Measurements from ENCODE around the gene CD151. TPM values are rescaled to one million over a fixed set of nuclear protein-coding genes. Genes with fewer than 3 reads are reported as not detected.
A peak's percentile ranks its signal among the peaks of the same experiment; 100 is the strongest.

The CD151 gene
- total RNA-seq, 1 experiment from 2014 or later = 127 TPM

- TF ChIP-seq CTCF (conservative IDR thresholded peaks at IDR 0.05; ENCODE audit: low read depth, low read length) (no peak), EZH2 (IDR thresholded peaks at IDR 0.05; ENCODE audit: borderline replicate concordance, low read depth, low read length, poor library complexity, severe bottlenecking) (no peak)
- CTCF ChIA-PET = interaction anchor here (0.6 kb wide), 1 partner anchor 15 kb away, joined by 3 read pairs; no protein-coding TSS in a partner anchor
- peak overlapping the region; percentile 89 for H3K27ac ChIP-seq (ENCODE audit: low read depth, low read length, poor library complexity, severe bottlenecking)
These were observed 36.9 kb upstream of the CD151 start for GRCh38 chr11:795634-796564.

GRCh38 chr11:796565-797295 is 36.0 kb upstream of the CD151 start:
- ChIA-PET POLR2A (ENCODE audit: low non-redundant PET) (no interaction called here), CTCF (interaction anchor here (0.6 to 0.7 kb wide), 2 partner anchors 13 to 16 kb away, joined by 3 read pairs; no protein-coding TSS in a partner anchor)
- TF ChIP-seq CTCF (conservative IDR thresholded peaks at IDR 0.05; ENCODE audit: low read depth, low read length) (no peak), EZH2 (IDR thresholded peaks at IDR 0.05; ENCODE audit: borderline replicate concordance, low read depth, low read length, poor library complexity, severe bottlenecking) (no peak)
- Histone ChIP-seq H3K36me3 (ENCODE audit: insufficient read depth, low read length, poor library complexity, severe bottlenecking) (peaks cover 16% of the 10 kb centered on the region), H3K27ac (ENCODE audit: low read depth, low read length, poor library complexity, severe bottlenecking) (peak overlapping the region; percentile 89), H3K27me3 (replicated peaks; ENCODE audit: insufficient read depth, low read depth, low read length, poor library complexity) (no peaks in the 10 kb centered on the region), H3K9me3 (ENCODE audit: low read depth, low read length, poor library complexity, severe bottlenecking) (no peaks in the 10 kb centered on the region), H3K4me3 (ENCODE audit: low read depth, low read length, poor library complexity, severe bottlenecking) (peak overlapping the region; percentile 75), H3K4me1 (ENCODE audit: insufficient read depth, low read length, poor library complexity, severe bottlenecking) (peaks cover 7% of the 10 kb centered on the region)
- intact Hi-C loops (cut with micrococcal nuclease; ENCODE audit: unreplicated experiment) = no loop called here
- BruUV-seq (replicated peaks) = no TSS peak
- no peak for DNase-seq (ENCODE audit: low spot score)

More at GRCh38 chr11:795634-796564, 36.9 kb upstream of the CD151 start:
- BruUV-seq (replicated peaks) = no TSS peak
- Histone ChIP-seq H3K9me3 (ENCODE audit: low read depth, low read length, poor library complexity, severe bottlenecking) (no peaks in the 10 kb centered on the region), H3K36me3 (ENCODE audit: insufficient read depth, low read length, poor library complexity, severe bottlenecking) (peaks cover 12% of the 10 kb centered on the region), H3K4me1 (ENCODE audit: insufficient read depth, low read length, poor library complexity, severe bottlenecking) (peaks cover 7% of the 10 kb centered on the region), H3K27me3 (replicated peaks; ENCODE audit: insufficient read depth, low read depth, low read length, poor library complexity) (no peaks in the 10 kb centered on the region), H3K4me3 (ENCODE audit: low read depth, low read length, poor library complexity, severe bottlenecking) (peak overlapping the region; percentile 75)
- intact Hi-C loops (cut with micrococcal nuclease; ENCODE audit: unreplicated experiment) = no loop called here
- DNase-seq (ENCODE audit: low spot score) = peak; percentile 83
- POLR2A ChIA-PET (ENCODE audit: low non-redundant PET) = no interaction called here

- ChIA-PET POLR2A (ENCODE audit: low non-redundant PET) (no interaction called here), CTCF (interaction anchor here (0.7 kb wide), 1 partner anchor 14 kb away, joined by 3 read pairs; no protein-coding TSS in a partner anchor)
- Histone ChIP-seq H3K27ac (ENCODE audit: low read depth, low read length, poor library complexity, severe bottlenecking) (peak overlapping the region; percentile 89), H3K9me3 (ENCODE audit: low read depth, low read length, poor library complexity, severe bottlenecking) (no peaks in the 10 kb centered on the region), H3K4me1 (ENCODE audit: insufficient read depth, low read length, poor library complexity, severe bottlenecking) (peaks cover 7% of the 10 kb centered on the region), H3K36me3 (ENCODE audit: insufficient read depth, low read length, poor library complexity, severe bottlenecking) (peaks cover 16% of the 10 kb centered on the region), H3K4me3 (ENCODE audit: low read depth, low read length, poor library complexity, severe bottlenecking) (peak overlapping the region; percentile 75), H3K27me3 (replicated peaks; ENCODE audit: insufficient read depth, low read depth, low read length, poor library complexity) (no peaks in the 10 kb centered on the region)
- intact Hi-C loops (cut with micrococcal nuclease; ENCODE audit: unreplicated experiment) = no loop called here
- BruUV-seq (replicated peaks) = no TSS peak
- peak; percentile 93 for DNase-seq (ENCODE audit: low spot score)
- TF ChIP-seq EZH2 (IDR thresholded peaks at IDR 0.05; ENCODE audit: borderline replicate concordance, low read depth, low read length, poor library complexity, severe bottlenecking) (no peak), CTCF (conservative IDR thresholded peaks at IDR 0.05; ENCODE audit: low read depth, low read length) (no peak)
These were observed 35.3 kb upstream of the CD151 start for GRCh38 chr11:797296-798092.
